Neutrophil (primary cell): ENCODE data around the gene TP53TG3D.
"Not testable (repeated sequence)": the region's sequence is repeated elsewhere in the genome, so short reads cannot be mapped to it uniquely, and the experiment has no call there.

Experiments used
- H3K27ac ChIP-seq: fragments of 200-600 bp; sonication (generic); 2 replicates; pipeline ENCODE4 v1.5.1; 2016; ENCODE audit warnings: mild to moderate bottlenecking, moderate library complexity
- H3K27me3 ChIP-seq: fragments of 200-600 bp; sonication (generic); 2 replicates; pipeline ENCODE4 v1.6.0; 2016; ENCODE audit warnings: mild to moderate bottlenecking
- H3K36me3 ChIP-seq: fragments of 200-600 bp; sonication (generic); 2 replicates; pipeline ENCODE4 v1.5.1; 2017
- H3K4me1 ChIP-seq, 2 experiments: fragments of 200-600 bp in 1 of 2; sonication (generic) in 1 of 2; 1 replicate in 1 of 2; 2 replicates in 1 of 2; pipeline versions ENCODE4 v1.5.1 to v1.6.1; 2013 to 2016; ENCODE audit warnings: low read depth in 1 of 2, low read length in 1 of 2, mild to moderate bottlenecking in 1 of 2, moderate library complexity in 1 of 2; ENCODE audit not compliant: control insufficient read depth in 1 of 2, insufficient read depth in 1 of 2
- H3K4me3 ChIP-seq, 2 experiments: fragments of 200-600 bp in 1 of 2; sonication (generic) in 1 of 2; 1 replicate in 1 of 2; 2 replicates in 1 of 2; pipeline ENCODE4 v1.5.1; 2013 to 2016; ENCODE audit warnings: low read depth in 1 of 2, low read length in 1 of 2, mild to moderate bottlenecking in 1 of 2, moderate library complexity in 1 of 2
- H3K9me3 ChIP-seq: fragments of 200-600 bp; sonication (generic); 2 replicates; pipeline ENCODE4 v1.5.1; 2016

The TP53TG3D gene, protein sequence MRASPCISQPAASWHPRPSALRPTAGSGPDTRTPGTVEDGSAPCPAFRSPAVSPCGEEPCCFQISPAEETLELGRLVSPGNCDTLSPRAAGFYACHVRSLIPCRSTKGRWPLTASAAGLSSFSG

GRCh38 chr16:32252986-32253385 lies at the start of gene TP53TG3D:
Gene TP53TG3D, plus strand, starts transcription at chr16:32253286. Its CDS starts 68 bp downstream, at chr16:32253354.
- H3K36me3 ChIP-seq, H3K4me1 ChIP-seq, H3K27ac ChIP-seq, H3K4me3 ChIP-seq, H3K9me3 ChIP-seq, H3K27me3 ChIP-seq: not testable (repeated sequence)

DNA sequence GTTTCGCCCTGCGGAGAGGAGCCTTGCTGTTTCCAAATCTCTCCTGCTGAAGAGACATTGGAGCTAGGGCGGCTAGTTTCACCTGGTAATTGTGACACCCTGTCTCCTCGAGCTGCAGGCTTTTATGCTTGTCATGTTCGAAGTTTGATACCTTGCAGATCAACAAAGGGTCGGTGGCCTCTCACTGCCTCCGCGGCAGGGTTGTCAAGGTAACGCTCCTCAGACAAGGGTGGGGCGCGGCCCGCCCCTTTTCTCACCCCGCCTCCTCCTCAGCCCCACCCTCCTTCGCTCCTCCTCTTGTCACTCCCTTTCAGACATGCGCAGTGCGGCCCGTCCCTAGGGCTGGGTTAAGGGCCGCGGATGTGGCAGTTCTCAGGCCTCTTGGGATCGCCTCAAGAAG lies 421 bp downstream of the TP53TG3D start:
- not testable (repeated sequence) for H3K4me1 ChIP-seq, H3K27me3 ChIP-seq, H3K27ac ChIP-seq, H3K36me3 ChIP-seq, H3K9me3 ChIP-seq, H3K4me3 ChIP-seq

DNA sequence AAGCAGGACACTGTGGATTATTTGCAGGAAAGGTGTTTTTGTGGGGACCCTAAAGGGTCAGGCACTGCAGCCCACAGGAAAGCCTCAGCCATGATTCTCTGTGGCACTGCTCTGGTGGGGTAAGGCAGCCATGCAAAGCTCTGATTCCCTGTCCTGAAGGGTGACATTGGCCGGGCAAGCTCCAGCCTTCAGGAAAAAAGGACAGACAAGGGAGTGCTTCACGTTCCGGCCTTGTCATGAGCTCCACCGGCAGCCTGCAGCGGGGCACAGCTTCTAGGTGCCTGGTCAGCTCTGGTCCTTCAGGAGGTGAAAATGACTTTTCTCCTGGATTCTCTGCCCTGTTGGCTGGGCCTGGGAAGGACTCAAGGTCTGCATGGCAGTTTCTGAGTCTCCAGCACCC lies 8.4 kb downstream of the TP53TG3D start:
- not testable (repeated sequence) for H3K4me3 ChIP-seq, H3K27ac ChIP-seq, H3K27me3 ChIP-seq, H3K9me3 ChIP-seq, H3K36me3 ChIP-seq, H3K4me1 ChIP-seq

DNA sequence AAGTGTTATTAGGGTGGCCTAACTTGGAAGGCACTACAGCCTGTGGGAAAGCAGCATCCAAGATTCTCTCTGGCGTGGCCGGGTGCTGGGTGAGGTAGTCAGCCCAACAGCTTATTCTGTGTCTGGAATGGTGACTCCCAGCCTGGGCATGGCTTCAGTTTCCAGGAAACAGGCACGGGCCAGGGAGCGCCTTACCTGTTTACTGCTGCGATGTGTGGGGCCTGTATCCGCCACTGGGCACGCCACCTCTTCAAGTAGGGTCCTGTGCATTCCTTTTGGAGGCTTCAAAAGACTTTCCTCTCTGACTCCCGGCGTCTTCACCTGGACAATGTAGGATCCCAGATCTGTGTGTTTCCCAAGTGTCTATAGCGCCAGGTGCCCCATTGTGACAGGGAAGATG lies 10.5 kb downstream of the TP53TG3D start:
- not testable (repeated sequence) for H3K4me3 ChIP-seq, H3K27ac ChIP-seq, H3K9me3 ChIP-seq, H3K27me3 ChIP-seq, H3K4me1 ChIP-seq, H3K36me3 ChIP-seq

DNA sequence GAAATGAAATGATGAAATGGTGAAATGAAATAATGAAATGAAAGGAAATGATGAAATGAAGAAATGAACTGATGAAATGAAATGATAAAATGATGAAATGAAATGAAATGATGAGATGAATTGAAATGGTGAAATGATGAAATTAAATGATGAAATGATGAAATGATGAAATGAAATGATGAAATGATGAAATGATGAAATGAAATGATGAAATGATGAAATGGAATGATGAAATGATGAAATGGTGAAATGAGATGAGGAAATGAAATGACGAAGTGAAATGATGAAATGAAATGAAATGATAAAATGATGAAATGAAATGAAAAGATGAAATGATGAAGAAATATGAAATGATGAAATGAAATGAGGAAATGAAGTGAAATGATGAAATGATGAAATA lies 28.8 kb downstream of the TP53TG3D start:
- not testable (repeated sequence) for H3K27ac ChIP-seq, H3K4me3 ChIP-seq, H3K36me3 ChIP-seq, H3K27me3 ChIP-seq, H3K9me3 ChIP-seq, H3K4me1 ChIP-seq

DNA sequence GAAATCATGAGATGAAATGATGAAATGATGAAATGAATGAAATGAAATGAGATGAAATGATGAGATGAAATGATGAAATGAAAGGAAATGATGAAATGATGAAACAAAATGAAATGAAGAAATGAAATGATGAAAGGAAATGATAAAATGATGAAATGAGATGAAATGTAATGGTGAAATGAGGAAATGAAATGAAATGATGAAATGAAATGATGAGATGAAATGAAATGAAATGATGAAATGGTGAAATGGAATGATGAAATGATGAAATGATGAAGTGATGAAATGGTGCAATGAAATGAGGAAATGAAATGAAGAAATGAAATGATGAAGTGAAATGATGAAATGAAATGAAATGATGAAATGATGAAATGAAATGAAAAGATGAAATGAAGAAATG lies 29.9 kb downstream of the TP53TG3D start:
- not testable (repeated sequence) for H3K9me3 ChIP-seq, H3K36me3 ChIP-seq, H3K27me3 ChIP-seq, H3K4me1 ChIP-seq, H3K4me3 ChIP-seq, H3K27ac ChIP-seq

GRCh38 chr16:32283917-32284495 lies 30.9 kb downstream of the TP53TG3D start:
- H3K27me3 ChIP-seq, H3K9me3 ChIP-seq, H3K4me1 ChIP-seq, H3K36me3 ChIP-seq, H3K4me3 ChIP-seq, H3K27ac ChIP-seq: not testable (repeated sequence)

GRCh38 chr16:32284800-32285796 lies 32.0 kb downstream of the TP53TG3D start:
- H3K27ac ChIP-seq, H3K4me1 ChIP-seq, H3K27me3 ChIP-seq: not testable (repeated sequence)

DNA sequence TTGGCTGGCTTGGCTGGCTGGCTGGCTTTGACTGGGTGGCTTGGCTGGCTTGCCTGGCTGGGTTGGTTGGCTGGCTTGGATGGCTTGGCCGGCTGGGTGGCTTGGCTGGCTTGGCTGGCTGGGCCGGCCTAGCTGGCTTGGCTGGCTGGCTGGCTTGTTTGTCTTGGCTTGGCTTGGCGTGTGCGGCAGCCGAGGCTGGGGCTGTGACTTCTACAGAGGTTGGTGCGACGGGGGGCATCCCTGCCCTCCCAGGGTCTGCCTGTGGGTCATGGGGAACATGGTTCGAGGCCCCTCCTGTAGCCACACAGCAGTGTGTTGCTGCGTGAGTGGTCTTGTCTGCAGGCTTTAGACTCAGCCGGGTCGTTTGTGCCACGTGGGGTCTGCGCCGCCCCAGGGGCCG lies 33.1 kb downstream of the TP53TG3D start:
- H3K27me3 ChIP-seq, H3K36me3 ChIP-seq, H3K4me1 ChIP-seq, H3K4me3 ChIP-seq, H3K27ac ChIP-seq, H3K9me3 ChIP-seq: not testable (repeated sequence)

More at GRCh38 chr16:32284800-32285796, 32.0 kb downstream of the TP53TG3D start:
- H3K4me3 ChIP-seq, H3K36me3 ChIP-seq, H3K9me3 ChIP-seq: not testable (repeated sequence)

GRCh38 chr16:32287743-32288142 lies 34.7 kb downstream of the TP53TG3D start:
- not testable (repeated sequence) for H3K4me1 ChIP-seq, H3K27ac ChIP-seq, H3K9me3 ChIP-seq, H3K4me3 ChIP-seq, H3K36me3 ChIP-seq, H3K27me3 ChIP-seq

- not testable (repeated sequence) for H3K36me3 ChIP-seq, H3K4me1 ChIP-seq, H3K4me3 ChIP-seq, H3K27me3 ChIP-seq, H3K27ac ChIP-seq, H3K9me3 ChIP-seq
These were observed 36.1 kb downstream of the TP53TG3D start for GRCh38 chr16:32289197-32289596.

- H3K27ac ChIP-seq, H3K9me3 ChIP-seq, H3K4me3 ChIP-seq, H3K27me3 ChIP-seq, H3K4me1 ChIP-seq, H3K36me3 ChIP-seq: not testable (repeated sequence)
These were observed 49.7 kb downstream of the TP53TG3D start for GRCh38 chr16:32302776-32303175.
